ENCODE data around the gene CCSER1. TPM values are rescaled to one million over a fixed set of nuclear protein-coding genes. Genes with fewer than 3 reads are reported as not detected.

Gene CCSER1
- total RNA-seq, 1 experiment from 2014 or later, result 0.05 TPM

GRCh38 chr4:90730752-90731151, 603.6 kb downstream of the CCSER1 start:
- TF ChIP-seq SIN3A (IDR thresholded peaks at IDR 0.05; ENCODE audit: borderline replicate concordance, insufficient read depth, low read depth, low read length) (no peak), POLR2AphosphoS5 (IDR thresholded peaks at IDR 0.05; ENCODE audit: low read depth, low read length) (no peak), TCF7L2 (IDR thresholded peaks at IDR 0.05; ENCODE audit: low read depth, low read length) (no peak), REST (IDR thresholded peaks at IDR 0.05; ENCODE audit: insufficient read depth in 1 of 2, low read depth in 2 of 2, low read length in 1 of 2) (no peak), CTCF (IDR thresholded peaks at IDR 0.05) (no peak)
- POLR2A ChIA-PET, result no interaction called here
- intact Hi-C loops (cut with micrococcal nuclease; ENCODE audit: unreplicated experiment), result no loop called here

GRCh38 chr4:90733211-90733610, 606.0 kb downstream of the CCSER1 start:
- no peak for ATAC-seq
- DNase-seq (ENCODE audit: low read depth, low spot score), result no peak
- no TSS peak for BruUV-seq (replicated peaks)
- ChIA-PET POLR2A (no interaction called here), CTCF (no interaction called here)
- Histone ChIP-seq H3K27me3 (ENCODE audit: control insufficient read depth, insufficient read depth, low read length) (no peaks in the 10 kb centered on the region), H3K4me3 (ENCODE audit: low read depth in 2 of 2, low read length in 2 of 2) (no peak overlapping the region), H3K4me1 (ENCODE audit: control insufficient read depth, insufficient read depth, low read length) (no peaks in the 10 kb centered on the region), H3K36me3 (ENCODE audit: control insufficient read depth, insufficient read depth, low read length) (no peaks in the 10 kb centered on the region), H3K9me3 (ENCODE audit: control insufficient read depth, insufficient read depth, low read depth, low read length) (no peaks in the 10 kb centered on the region), H3K27ac (ENCODE audit: low read length) (no peak overlapping the region)
- intact Hi-C loops (cut with micrococcal nuclease; ENCODE audit: unreplicated experiment) (no loop called here), in situ Hi-C loops (cut with HindIII; ENCODE audit: low pct_unique_long_range_greater_than_20kb, low sequenced_read_pairs) (no loop called here)
- TF ChIP-seq REST (IDR thresholded peaks at IDR 0.05; ENCODE audit: insufficient read depth in 1 of 2, low read depth in 2 of 2, low read length in 1 of 2) (no peak), TCF7L2 (IDR thresholded peaks at IDR 0.05; ENCODE audit: low read depth, low read length) (no peak), SIN3A (IDR thresholded peaks at IDR 0.05; ENCODE audit: borderline replicate concordance, insufficient read depth, low read depth, low read length) (no peak), CTCF (IDR thresholded peaks at IDR 0.05) (no peak), POLR2AphosphoS5 (IDR thresholded peaks at IDR 0.05; ENCODE audit: low read depth, low read length) (no peak)

More at GRCh38 chr4:90730752-90731151, 603.6 kb downstream of the CCSER1 start:
- CTCF ChIA-PET, result no interaction called here
- ATAC-seq, result no peak
- no peak overlapping the region for H3K4me3 ChIP-seq (ENCODE audit: low read depth in 2 of 2, low read length in 2 of 2)
- no peaks in the 10 kb centered on the region for H3K27me3 ChIP-seq (ENCODE audit: control insufficient read depth, insufficient read depth, low read length)
- H3K9me3 ChIP-seq (ENCODE audit: control insufficient read depth, insufficient read depth, low read depth, low read length), result no peaks in the 10 kb centered on the region
- H3K36me3 ChIP-seq (ENCODE audit: control insufficient read depth, insufficient read depth, low read length), result no peaks in the 10 kb centered on the region
- no peak overlapping the region for H3K27ac ChIP-seq (ENCODE audit: low read length)
- in situ Hi-C loops (cut with HindIII; ENCODE audit: low pct_unique_long_range_greater_than_20kb, low sequenced_read_pairs), result no loop called here
- no peaks in the 10 kb centered on the region for H3K4me1 ChIP-seq (ENCODE audit: control insufficient read depth, insufficient read depth, low read length)
- DNase-seq (ENCODE audit: low read depth, low spot score), result no peak
- BruUV-seq (replicated peaks), result no TSS peak
